GM19455 (cell line): ENCODE results near the gene SP6.

Experiments
- ATAC-seq: cut with Tn5 transposase; IDR thresholded peaks from one replicate; pipeline ENCODE4 v1.9.1; 2021; ENCODE audit not compliant: unreplicated experiment

The SP6 gene

GRCh38 chr17:47838636-47839035 is 12.3 kb downstream of the SP6 start:
- no peak for ATAC-seq

- ATAC-seq: no peak
These were observed 13.4 kb downstream of the SP6 start for GRCh38 chr17:47837401-47838039.

GRCh38 chr17:47836601-47837000 is 14.4 kb downstream of the SP6 start:
- ATAC-seq: no peak

- no peak for ATAC-seq
These were observed 16.2 kb downstream of the SP6 start for GRCh38 chr17:47834756-47835155.

GRCh38 chr17:47831934-47832327 is 19.0 kb downstream of the SP6 start:
- ATAC-seq: no peak

GRCh38 chr17:47831003-47831933 is 19.7 kb downstream of the SP6 start, which contains the start of the genes LRRC46 and MRPL10:
LRRC46 (plus strand) TSS chr17:47831670; CDS start chr17:47831990, 320 bp downstream.
MRPL10 (minus strand) TSS chr17:47831541; CDS start chr17:47831511, 30 bp downstream.
- peak; percentile 80 for ATAC-seq

- no peak for ATAC-seq
These were observed 20.5 kb downstream of the SP6 start for GRCh38 chr17:47830396-47831002.

GRCh38 chr17:47829870-47830269 is 21.1 kb downstream of the SP6 start:
- no peak for ATAC-seq

- no peak for ATAC-seq
These were observed 27.4 kb downstream of the SP6 start for GRCh38 chr17:47823519-47823918.

GRCh38 chr17:47822785-47823184 is 28.2 kb downstream of the SP6 start:
- ATAC-seq: no peak

- ATAC-seq: peak; percentile 75
These were observed 29.3 kb downstream of the SP6 start, which contains the start of gene OSBPL7 for GRCh38 chr17:47821424-47822391. OSBPL7 (minus strand) TSS chr17:47821794; CDS start chr17:47820278, 1,516 bp downstream.

- ATAC-seq: no peak
These were observed 29.9 kb downstream of the SP6 start for GRCh38 chr17:47821031-47821423.

GRCh38 chr17:47820033-47820789 is 30.8 kb downstream of the SP6 start:
- no peak for ATAC-seq

- no peak for ATAC-seq
These were observed 31.5 kb downstream of the SP6 start for GRCh38 chr17:47819475-47819874.

- no peak for ATAC-seq
These were observed 32.8 kb downstream of the SP6 start for GRCh38 chr17:47818002-47818695.

GRCh38 chr17:47816947-47817346 is 34.0 kb downstream of the SP6 start:
- ATAC-seq: no peak

GRCh38 chr17:47816111-47816735 is 34.7 kb downstream of the SP6 start:
- ATAC-seq: no peak

- no peak for ATAC-seq
These were observed 35.7 kb downstream of the SP6 start for GRCh38 chr17:47815106-47815918.
